GM12878 (cell line): ENCODE measurements around the gene SEC24D. TPM values are rescaled to one million over a fixed set of nuclear protein-coding genes. Genes with fewer than 3 reads are reported as not detected.

ENCODE experiments used
- ATAC-seq: fragments of 200-7000 bp; cut with Tn5 transposase; 3 replicates; pipeline ENCODE4 v1.9.1; 2020; ENCODE audit warnings: mild to moderate bottlenecking, moderate library complexity
- BruUV-seq: library from RNA; stranded (reverse); fragments of 400-500 nt; replicated peaks from 2 replicates; lab custom pipeline; 2021; lab: Mats Ljungman, UMichigan
- CTCF ChIA-PET: fragments of 300-600 bp; sonication (Branson Sonifier 250); formaldehyde crosslinking; extraction: SDS; loops from one replicate; lab custom pipeline; 2021; ENCODE audit warnings: inconsistent platforms; lab: Yijun Ruan, JAX
- POLR2A ChIA-PET: fragments of 350-600 bp; formaldehyde crosslinking; extraction: SDS; loops from one replicate; lab custom pipeline; 2021; ENCODE audit warnings: inconsistent platforms; lab: Charles Lee
- RAD21 ChIA-PET: fragments of 300-600 bp; sonication (Branson Sonifier 250); formaldehyde crosslinking; loops from one replicate; lab custom pipeline; 2023; ENCODE audit warnings: antibody characterized with exemption; ENCODE audit not compliant: unreplicated experiment; lab: Charles Lee
- SMC1A ChIA-PET: fragments of 300-600 bp; sonication (Branson Sonifier 250); formaldehyde crosslinking; loops from one replicate; lab custom pipeline; 2023; ENCODE audit not compliant: unreplicated experiment, uncharacterized antibody; lab: Charles Lee
- DNase-seq: peaks from one replicate; pipeline ENCODE4 v3.0.0-alpha.2; 2011; ENCODE audit warnings: low read depth, low spot score
- FAIRE-seq: peaks from 3 replicates; lab custom pipeline; 2011; peaks lifted over from hg19 to GRCh38; lab: Jason Lieb, UNC
- H2AFZ ChIP-seq: 2 replicates; pipeline ENCODE4 v1.6.0; 2011; ENCODE audit warnings: low read depth, low read length, control low read depth; ENCODE audit not compliant: control insufficient read depth
- H3K27ac ChIP-seq: 2 replicates; pipeline ENCODE4 v1.5.1; 2011; ENCODE audit warnings: control low read depth; ENCODE audit not compliant: control insufficient read depth, insufficient read depth
- H3K27me3 ChIP-seq, 2 experiments: replicated peaks in 1 of 2; 2 replicates each; pipeline versions ENCODE4 v1.6.0 to v1.6.1; 2011; ENCODE audit warnings: low read length in 1 of 2; ENCODE audit not compliant: control insufficient read depth in 2 of 2, insufficient read depth in 2 of 2
- H3K36me3 ChIP-seq, 2 experiments: 2 replicates each; pipeline ENCODE4 v1.5.1; 2011; ENCODE audit warnings: low read length in 1 of 2; ENCODE audit not compliant: control insufficient read depth in 2 of 2, insufficient read depth in 2 of 2
- H3K4me1 ChIP-seq: 2 replicates; pipeline ENCODE4 v1.6.1; 2011; ENCODE audit warnings: mild to moderate bottlenecking, low read length, moderate library complexity, mixed read lengths; ENCODE audit not compliant: control insufficient read depth, insufficient read depth
- H3K4me2 ChIP-seq: 2 replicates; pipeline ENCODE4 v1.6.0; 2011; ENCODE audit warnings: control low read depth; ENCODE audit not compliant: control insufficient read depth, insufficient read depth
- H3K4me3 ChIP-seq: fragments of 200-600 bp; sonication (generic); 2 replicates; pipeline ENCODE4 v1.5.1; 2016
- H3K79me2 ChIP-seq: 2 replicates; pipeline ENCODE4 v1.6.0; 2011; ENCODE audit warnings: low read length; ENCODE audit not compliant: control insufficient read depth, insufficient read depth
- H3K9ac ChIP-seq: 2 replicates; pipeline ENCODE4 v1.8.0; 2011; ENCODE audit warnings: low read length, control low read depth, mixed read lengths; ENCODE audit not compliant: control insufficient read depth, insufficient read depth
- H3K9me3 ChIP-seq: replicated peaks from 3 replicates; pipeline ENCODE4 v1.5.1; 2011; ENCODE audit warnings: mild to moderate bottlenecking, low read length; ENCODE audit not compliant: control insufficient read depth, insufficient read depth
- H4K20me1 ChIP-seq: 2 replicates; pipeline ENCODE4 v1.6.0; 2011; ENCODE audit not compliant: control insufficient read depth, insufficient read depth
- ATF7 ChIP-seq: fragments of 450-650 bp; IDR thresholded peaks from 2 replicates; pipeline ENCODE4 v1.6.1; 2016; ENCODE audit warnings: low read depth, mild to moderate bottlenecking
- BMI1 ChIP-seq: fragments of 450-650 bp; IDR thresholded peaks from 2 replicates; pipeline ENCODE4 v1.6.1; 2016; ENCODE audit warnings: mild to moderate bottlenecking, moderate library complexity, borderline replicate concordance
- BRCA1 ChIP-seq: IDR thresholded peaks from 2 replicates; pipeline ENCODE4 v1.6.1; 2011; ENCODE audit warnings: low read depth, low read length, improper control_type of control experiment
- CBFB ChIP-seq: IDR thresholded peaks from 2 replicates; pipeline ENCODE4 v1.6.1; 2016; ENCODE audit warnings: antibody characterized with exemption, low read depth
- FOXK2 ChIP-seq: fragments of 450-650 bp; IDR thresholded peaks from 2 replicates; pipeline ENCODE4 v1.6.1; 2017; ENCODE audit warnings: mild to moderate bottlenecking, moderate library complexity
- IKZF1 ChIP-seq: fragments of 450-650 bp; conservative IDR thresholded peaks from 2 replicates; pipeline ENCODE4 v1.6.1; 2017; ENCODE audit warnings: antibody characterized with exemption, mild to moderate bottlenecking
- MEF2B ChIP-seq: fragments of 450-650 bp; IDR thresholded peaks from 2 replicates; pipeline ENCODE4 v1.6.1; 2018; ENCODE audit warnings: mild to moderate bottlenecking, moderate library complexity; ENCODE audit not compliant: partially characterized antibody, poor library complexity, severe bottlenecking
- NFIC ChIP-seq: IDR thresholded peaks from 2 replicates; pipeline ENCODE4 v1.6.1; 2012; ENCODE audit warnings: low read depth, mild to moderate bottlenecking, inconsistent platforms, low read length, moderate library complexity
- NFYB ChIP-seq: IDR thresholded peaks from 2 replicates; pipeline ENCODE4 v1.6.1; 2011; ENCODE audit warnings: low read depth, mild to moderate bottlenecking, low read length, improper control_type of control experiment, moderate library complexity; ENCODE audit not compliant: insufficient read depth
- POLR2A ChIP-seq: IDR thresholded peaks from 2 replicates; pipeline ENCODE4 v1.6.1; 2011; ENCODE audit warnings: low read depth, mild to moderate bottlenecking, low read length
- SMAD1 ChIP-seq: fragments of 450-650 bp; IDR thresholded peaks from 2 replicates; pipeline ENCODE4 v1.6.1; 2018; ENCODE audit warnings: mild to moderate bottlenecking, low read depth; ENCODE audit not compliant: partially characterized antibody
- TAF1 ChIP-seq: IDR thresholded peaks from 2 replicates; pipeline ENCODE4 v1.6.1; 2011; ENCODE audit warnings: mild to moderate bottlenecking, low read depth, low read length, borderline replicate concordance
- WRNIP1 ChIP-seq: IDR thresholded peaks from 2 replicates; pipeline ENCODE4 v1.6.1; 2011; ENCODE audit warnings: low read depth, low read length, improper control_type of control experiment, borderline replicate concordance
- WGBS: methylation state at CpG from one replicate; pipeline ENCODE4 v1.1.6; 2016; ENCODE audit warnings: low lambda C conversion rate; ENCODE audit not compliant: insufficient replicate concordance, insufficient coverage; ENCODE audit errors: missing lambda C conversion rate; 5-methylcytosine and 5-hydroxymethylcytosine counted together
- in situ Hi-C: fragments of 300-500 bp; cut with MboI; formaldehyde crosslinking; loops from 9 replicates; pipeline ENCODE4 v1.14.3; 2018; ENCODE audit warnings: mixed read lengths
- intact Hi-C: fragments of 100-400 bp; cut with micrococcal nuclease; formaldehyde crosslinking; loops from one replicate; pipeline ENCODE4 v1.14.2; 2022; ENCODE audit not compliant: unreplicated experiment
- polyA plus RNA-seq, 11 experiments: library from polyadenylated mRNA; depleted of rRNA in 4 of 11; unstranded in 6 of 11; stranded (reverse) in 5 of 11; fragments of >200 nt; fragmentation: Nextera tagmentation in 4 of 11; fragmentation: Illumina TruSeq in 1 of 11; extraction: Ambion mirVana in 4 of 11; extraction: Trizol in 1 of 11; gene quantifications; 1 replicate in 1 of 11; 2 replicates in 10 of 11; pipeline versions ENCODE4 v1.2.1 to v1.2.3, GENCODE V29; 2011 to 2016; ENCODE audit warnings: inconsistent platforms in 2 of 11, missing spikeins in 2 of 11, low read depth in 1 of 11
- total RNA-seq, 4 experiments: library from RNA; depleted of rRNA in 3 of 4; stranded (reverse); fragments of >200 nt in 3 of 4; fragmentation: Illumina TruSeq in 1 of 4; extraction: Trizol in 1 of 4; gene quantifications; 2 replicates each; pipeline versions ENCODE4 v1.2.1 to v1.2.3, GENCODE V29; 2013 to 2021
- TF ChIP-seq, protein P1 (sequence below): fragments of 450-650 bp; formaldehyde crosslinking; IDR thresholded peaks from 2 replicates; pipeline ENCODE4 v1.5.0; 2022; ENCODE audit warnings: mild to moderate bottlenecking, missing genetic modification characterization
- TF ChIP-seq, protein P2 (sequence below): fragments of 450-650 bp; IDR thresholded peaks from 2 replicates; pipeline ENCODE4 v1.6.1; 2016; ENCODE audit warnings: mild to moderate bottlenecking, moderate library complexity, borderline replicate concordance

Gene SEC24D
- total and polyA plus RNA-seq, 10 of the 15 experiments (the other 5 are each of a cell fraction or from before 2014, with no cell fraction given) = 12.8 to 61.9 (median 25.6) TPM

DNA sequence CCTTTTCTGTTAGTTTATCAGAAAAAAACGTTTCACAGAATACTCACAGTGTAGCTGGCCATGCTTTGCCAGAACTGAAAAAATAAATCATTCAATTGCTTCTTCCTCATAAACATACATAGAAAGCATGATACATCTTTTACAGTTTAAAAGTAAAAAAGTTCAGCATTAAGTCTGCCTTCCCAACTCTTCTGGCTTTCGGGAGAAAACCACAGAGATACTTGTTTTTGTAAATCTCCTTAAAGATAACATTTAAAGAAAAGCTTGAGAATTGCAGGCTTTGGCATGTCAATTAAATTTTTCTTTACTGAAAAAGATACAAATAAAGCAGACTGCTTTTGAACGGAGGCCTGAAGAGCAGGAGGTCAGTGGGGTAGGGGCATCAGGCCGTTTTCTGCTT, 66.8 kb downstream of the SEC24D start:
- Histone ChIP-seq H3K36me3 (peaks cover 2 to 24% of the 10 kb centered on the region in 2 experiments), H3K4me1 (no peaks in the 10 kb centered on the region), H3K79me2 (no peaks in the 10 kb centered on the region), H2AFZ (no peak overlapping the region), H3K4me2 (no peak overlapping the region), H3K27me3 (no peaks in the 10 kb centered on the region), H3K9ac (no peak overlapping the region), H4K20me1 (no peaks in the 10 kb centered on the region), H3K9me3 (no peaks in the 10 kb centered on the region), H3K27ac (no peak overlapping the region), H3K4me3 (no peak overlapping the region)
- no peak for ATAC-seq
- SMC1A ChIA-PET = interaction anchor here (1.4 kb wide), 1 partner anchor 16 kb away, joined by 5 read pairs; no protein-coding TSS in a partner anchor
- WGBS = 63% methylated on average over 4 of the region's 4 CpGs
- no TSS peak for BruUV-seq
- FAIRE-seq = no peak
- no peak for DNase-seq
- in situ Hi-C loops (loop anchor here (10.0 kb wide), 2 partner anchors 64 to 526 kb away; no protein-coding TSS in a partner anchor), intact Hi-C loops (no loop called here)
- CTCF ChIA-PET = interaction anchor here (0.6 to 9.9 kb wide), 3 partner anchors 96 to 199 kb away, joined by 3 to 121 read pairs (median 3); partner anchors contain the start of gene SYNPO2
- no peak for TF ChIP-seq NFIC
- TF ChIP-seq POLR2A = no peak
- no peak for TF ChIP-seq ATF7
- no peak for TF ChIP-seq MEF2B
- TF ChIP-seq FOXK2 = no peak
- no peak for TF ChIP-seq CBFB
- no peak for TF ChIP-seq WRNIP1
- TF ChIP-seq BMI1 = no peak
- no peak for TF ChIP-seq TAF1
- TF ChIP-seq, protein P1, sequence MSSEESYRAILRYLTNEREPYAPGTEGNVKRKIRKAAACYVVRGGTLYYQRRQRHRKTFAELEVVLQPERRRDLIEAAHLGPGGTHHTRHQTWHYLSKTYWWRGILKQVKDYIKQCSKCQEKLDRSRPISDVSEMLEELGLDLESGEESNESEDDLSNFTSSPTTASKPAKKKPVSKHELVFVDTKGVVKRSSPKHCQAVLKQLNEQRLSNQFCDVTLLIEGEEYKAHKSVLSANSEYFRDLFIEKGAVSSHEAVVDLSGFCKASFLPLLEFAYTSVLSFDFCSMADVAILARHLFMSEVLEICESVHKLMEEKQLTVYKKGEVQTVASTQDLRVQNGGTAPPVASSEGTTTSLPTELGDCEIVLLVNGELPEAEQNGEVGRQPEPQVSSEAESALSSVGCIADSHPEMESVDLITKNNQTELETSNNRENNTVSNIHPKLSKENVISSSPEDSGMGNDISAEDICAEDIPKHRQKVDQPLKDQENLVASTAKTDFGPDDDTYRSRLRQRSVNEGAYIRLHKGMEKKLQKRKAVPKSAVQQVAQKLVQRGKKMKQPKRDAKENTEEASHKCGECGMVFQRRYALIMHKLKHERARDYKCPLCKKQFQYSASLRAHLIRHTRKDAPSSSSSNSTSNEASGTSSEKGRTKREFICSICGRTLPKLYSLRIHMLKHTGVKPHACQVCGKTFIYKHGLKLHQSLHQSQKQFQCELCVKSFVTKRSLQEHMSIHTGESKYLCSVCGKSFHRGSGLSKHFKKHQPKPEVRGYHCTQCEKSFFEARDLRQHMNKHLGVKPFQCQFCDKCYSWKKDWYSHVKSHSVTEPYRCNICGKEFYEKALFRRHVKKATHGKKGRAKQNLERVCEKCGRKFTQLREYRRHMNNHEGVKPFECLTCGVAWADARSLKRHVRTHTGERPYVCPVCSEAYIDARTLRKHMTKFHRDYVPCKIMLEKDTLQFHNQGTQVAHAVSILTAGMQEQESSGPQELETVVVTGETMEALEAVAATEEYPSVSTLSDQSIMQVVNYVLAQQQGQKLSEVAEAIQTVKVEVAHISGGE = no peak
- TF ChIP-seq SMAD1 = no peak
- TF ChIP-seq BRCA1 = no peak
- no peak for TF ChIP-seq NFYB
- no peak for TF ChIP-seq IKZF1
- TF ChIP-seq, protein P2, sequence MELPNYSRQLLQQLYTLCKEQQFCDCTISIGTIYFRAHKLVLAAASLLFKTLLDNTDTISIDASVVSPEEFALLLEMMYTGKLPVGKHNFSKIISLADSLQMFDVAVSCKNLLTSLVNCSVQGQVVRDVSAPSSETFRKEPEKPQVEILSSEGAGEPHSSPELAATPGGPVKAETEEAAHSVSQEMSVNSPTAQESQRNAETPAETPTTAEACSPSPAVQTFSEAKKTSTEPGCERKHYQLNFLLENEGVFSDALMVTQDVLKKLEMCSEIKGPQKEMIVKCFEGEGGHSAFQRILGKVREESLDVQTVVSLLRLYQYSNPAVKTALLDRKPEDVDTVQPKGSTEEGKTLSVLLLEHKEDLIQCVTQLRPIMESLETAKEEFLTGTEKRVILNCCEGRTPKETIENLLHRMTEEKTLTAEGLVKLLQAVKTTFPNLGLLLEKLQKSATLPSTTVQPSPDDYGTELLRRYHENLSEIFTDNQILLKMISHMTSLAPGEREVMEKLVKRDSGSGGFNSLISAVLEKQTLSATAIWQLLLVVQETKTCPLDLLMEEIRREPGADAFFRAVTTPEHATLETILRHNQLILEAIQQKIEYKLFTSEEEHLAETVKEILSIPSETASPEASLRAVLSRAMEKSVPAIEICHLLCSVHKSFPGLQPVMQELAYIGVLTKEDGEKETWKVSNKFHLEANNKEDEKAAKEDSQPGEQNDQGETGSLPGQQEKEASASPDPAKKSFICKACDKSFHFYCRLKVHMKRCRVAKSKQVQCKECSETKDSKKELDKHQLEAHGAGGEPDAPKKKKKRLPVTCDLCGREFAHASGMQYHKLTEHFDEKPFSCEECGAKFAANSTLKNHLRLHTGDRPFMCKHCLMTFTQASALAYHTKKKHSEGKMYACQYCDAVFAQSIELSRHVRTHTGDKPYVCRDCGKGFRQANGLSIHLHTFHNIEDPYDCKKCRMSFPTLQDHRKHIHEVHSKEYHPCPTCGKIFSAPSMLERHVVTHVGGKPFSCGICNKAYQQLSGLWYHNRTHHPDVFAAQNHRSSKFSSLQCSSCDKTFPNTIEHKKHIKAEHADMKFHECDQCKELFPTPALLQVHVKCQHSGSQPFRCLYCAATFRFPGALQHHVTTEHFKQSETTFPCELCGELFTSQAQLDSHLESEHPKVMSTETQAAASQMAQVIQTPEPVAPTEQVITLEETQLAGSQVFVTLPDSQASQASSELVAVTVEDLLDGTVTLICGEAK = no peak
- POLR2A ChIA-PET = no interaction called here
- RAD21 ChIA-PET = no interaction called here
